NCI-H82 (cell line): ENCODE results near the gene BACH2.

Experiments used
- DNase-seq: peaks from one replicate; lab custom pipeline; 2025; lab: John Stamatoyannopoulos, UW

Gene BACH2

GRCh38 chr6:89890845-89891528 lies 405.7 kb downstream of the BACH2 start:
- DNase-seq = peak; percentile 70

GRCh38 chr6:89888871-89889270 lies 407.8 kb downstream of the BACH2 start:
- no peak for DNase-seq

DNA sequence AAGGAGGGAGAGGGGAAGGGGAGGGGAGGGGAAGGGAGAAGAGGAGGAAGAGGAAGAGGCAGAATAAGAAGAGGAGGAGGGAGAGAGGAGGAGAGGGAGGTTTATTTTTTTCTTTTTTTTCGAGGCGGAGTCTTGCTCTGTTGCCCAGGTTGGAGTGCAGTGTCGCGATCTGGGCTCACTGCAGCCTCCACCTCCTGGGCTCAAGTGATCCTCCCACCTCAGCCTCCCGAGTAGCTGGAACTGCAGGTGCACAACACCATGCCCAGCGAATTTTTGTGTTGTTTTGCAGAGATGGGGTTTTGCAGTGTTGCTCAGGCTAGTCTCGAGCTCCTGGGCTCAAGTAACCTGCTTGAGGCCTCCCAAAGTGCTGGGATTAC lies 408.5 kb downstream of the BACH2 start:
- no peak for DNase-seq

DNA sequence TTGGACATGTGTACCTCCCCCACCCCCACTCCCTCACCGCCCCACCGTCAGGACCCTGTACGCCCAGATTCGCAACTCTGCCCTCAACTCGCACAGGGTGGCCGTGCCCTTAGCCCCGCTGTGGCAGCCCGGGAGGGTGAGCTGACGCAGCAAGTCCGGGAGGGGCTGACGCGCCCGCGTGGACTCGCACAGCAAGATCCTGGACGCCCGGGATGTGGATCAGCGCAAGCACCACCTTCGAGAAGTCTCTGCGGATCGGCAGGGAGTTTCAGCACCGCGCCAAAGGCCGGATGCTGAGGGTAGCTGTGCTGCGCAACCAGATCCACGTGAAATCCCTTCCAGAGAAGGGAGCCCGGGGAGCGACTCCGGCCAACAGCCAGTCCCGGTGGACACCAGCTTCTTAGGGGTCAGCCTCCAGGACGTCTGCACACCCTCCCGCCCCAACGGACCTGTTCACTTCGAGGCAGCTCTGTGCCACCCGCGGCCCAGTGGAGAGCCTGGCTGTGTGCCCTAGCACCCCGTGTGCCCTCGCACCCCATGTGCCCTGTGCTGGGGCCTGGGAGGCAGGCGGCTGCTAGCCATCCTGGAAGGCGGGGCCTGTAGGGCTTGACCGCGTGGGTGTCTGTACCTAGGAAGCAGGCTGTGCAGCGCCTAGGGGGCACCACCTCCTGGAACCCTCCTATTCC lies 409.0 kb downstream of the BACH2 start:
- DNase-seq = no peak

- DNase-seq = no peak
Measured at GRCh38 chr6:89886378-89887120, 410.1 kb downstream of the BACH2 start.
